Loucy (cell line): ENCODE measurements around the gene CMC2.

ENCODE experiments used
- H2AFZ ChIP-seq: fragments of 200-600 bp; sonication (generic); 2 replicates; pipeline ENCODE4 v1.6.0; 2016; ENCODE audit warnings: antibody characterized with exemption, mild to moderate bottlenecking, low read length, moderate library complexity
- H3F3A ChIP-seq: fragments of 200-600 bp; 2 replicates; pipeline ENCODE4 v1.6.0; 2016; ENCODE audit warnings: antibody characterized with exemption, low read depth, mild to moderate bottlenecking
- H3K27me3 ChIP-seq: fragments of 200-600 bp; sonication (generic); 2 replicates; pipeline ENCODE4 v1.6.1; 2014; ENCODE audit warnings: low read length, mild to moderate bottlenecking; ENCODE audit not compliant: insufficient read depth, poor library complexity, severe bottlenecking
- H3K36me3 ChIP-seq: fragments of 200-600 bp; sonication (generic); 2 replicates; pipeline ENCODE4 v1.6.1; 2016; ENCODE audit warnings: low read length; ENCODE audit not compliant: insufficient read depth
- H3K4me1 ChIP-seq: fragments of 200-600 bp; sonication (generic); 2 replicates; pipeline ENCODE4 v1.5.1; 2014; ENCODE audit warnings: low read length, mild to moderate bottlenecking; ENCODE audit not compliant: insufficient read depth, poor library complexity, severe bottlenecking
- H3K4me2 ChIP-seq: fragments of 200-600 bp; sonication (generic); 2 replicates; pipeline ENCODE4 v1.6.0; 2014; ENCODE audit warnings: antibody characterized with exemption, low read length, low read depth, mild to moderate bottlenecking; ENCODE audit not compliant: poor library complexity, severe bottlenecking
- H3K4me3 ChIP-seq: fragments of 200-600 bp; sonication (generic); 2 replicates; pipeline ENCODE4 v1.5.1; 2014; ENCODE audit warnings: low read length, mild to moderate bottlenecking, mixed read lengths; ENCODE audit not compliant: poor library complexity, severe bottlenecking
- H3K79me2 ChIP-seq: fragments of 200-600 bp; sonication (generic); 2 replicates; pipeline ENCODE4 v1.6.1; 2014; ENCODE audit warnings: low read length; ENCODE audit not compliant: insufficient read depth
- H3K9ac ChIP-seq: fragments of 200-600 bp; sonication (generic); 2 replicates; pipeline ENCODE4 v1.6.0; 2014; ENCODE audit warnings: mild to moderate bottlenecking, low read depth, low read length, moderate library complexity; ENCODE audit not compliant: poor library complexity, severe bottlenecking
- H3K9me2 ChIP-seq: fragments of 200-600 bp; sonication (generic); replicated peaks from 2 replicates; pipeline ENCODE4 v1.6.1; 2016; ENCODE audit warnings: low read depth, low read length, mixed read lengths
- H3K9me3 ChIP-seq: fragments of 200-600 bp; sonication (generic); 2 replicates; pipeline ENCODE4 v1.6.1; 2014; ENCODE audit warnings: mild to moderate bottlenecking, antibody characterized with exemption, low read length, low read depth; ENCODE audit not compliant: insufficient read depth
- H4K20me1 ChIP-seq: fragments of 200-600 bp; sonication (generic); 2 replicates; pipeline ENCODE4 v1.6.0; 2014; ENCODE audit warnings: antibody characterized with exemption, low read length, mild to moderate bottlenecking; ENCODE audit not compliant: insufficient read depth, poor library complexity, severe bottlenecking
- CTCF ChIP-seq: fragments of 200-600 bp; sonication (generic); conservative IDR thresholded peaks from 2 replicates; pipeline ENCODE4 v1.5.1; 2014; ENCODE audit warnings: mild to moderate bottlenecking, antibody characterized with exemption, low read length
- EZH2phosphoT487 ChIP-seq: fragments of 200-600 bp; IDR thresholded peaks from 2 replicates; pipeline ENCODE4 v1.6.1; 2018; ENCODE audit warnings: antibody characterized with exemption, mild to moderate bottlenecking, moderate library complexity, borderline replicate concordance

CMC2 gene

DNA sequence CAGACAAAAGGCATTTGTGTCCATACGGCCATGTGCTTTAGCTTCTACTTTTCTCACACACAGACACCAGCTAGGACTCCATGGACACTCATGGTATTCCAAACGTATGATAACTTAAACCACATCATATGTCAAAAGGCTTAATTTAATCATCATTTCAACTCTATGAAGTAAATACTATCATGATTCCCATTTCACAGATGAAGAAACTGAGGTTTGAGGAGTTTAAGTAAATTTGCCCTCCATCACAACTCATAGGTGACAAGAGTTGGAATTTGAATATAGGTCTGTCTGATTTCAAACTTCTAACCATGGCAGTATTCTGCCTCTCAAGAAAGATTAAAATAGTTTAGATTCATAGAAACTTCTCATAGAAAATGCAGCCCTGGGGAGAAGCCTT, 43.8 kb downstream of the CMC2 start:
- Histone ChIP-seq H3K27me3 (no peaks in the 10 kb centered on the region), H3K36me3 (no peaks in the 10 kb centered on the region), H3K9me3 (peaks cover 16% of the 10 kb centered on the region), H3K4me1 (no peaks in the 10 kb centered on the region), H3K4me2 (no peak overlapping the region), H3K79me2 (no peaks in the 10 kb centered on the region), H3K9ac (no peak overlapping the region), H3K4me3 (no peak overlapping the region), H3K9me2 (no peaks in the 10 kb centered on the region), H2AFZ (no peak overlapping the region), H3F3A (no peaks in the 10 kb centered on the region), H4K20me1 (no peaks in the 10 kb centered on the region)
- TF ChIP-seq EZH2phosphoT487 (no peak), CTCF (no peak)

DNA sequence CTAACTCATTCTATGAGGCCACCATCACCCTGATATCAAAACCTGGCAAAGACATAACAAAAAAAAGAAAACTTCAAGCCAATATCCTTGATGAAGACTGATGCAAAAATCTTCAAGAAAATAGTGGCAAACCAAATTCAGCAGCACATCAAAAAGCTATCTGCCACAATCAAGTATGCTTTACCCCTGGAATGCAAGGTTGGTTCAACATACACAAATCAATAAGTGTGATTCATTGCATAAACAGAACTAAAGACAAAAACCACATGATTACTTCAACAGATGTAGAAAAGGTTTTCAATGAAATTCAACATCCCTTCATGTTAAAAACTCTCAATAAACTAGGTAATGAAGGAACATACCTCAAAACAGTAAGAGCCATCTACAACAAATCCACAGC, 48.4 kb downstream of the CMC2 start:
- Histone ChIP-seq H3K4me2 (no peak overlapping the region), H3K9ac (no peak overlapping the region), H3K79me2 (no peaks in the 10 kb centered on the region), H3K36me3 (no peaks in the 10 kb centered on the region), H3K27me3 (no peaks in the 10 kb centered on the region), H3K9me2 (no peaks in the 10 kb centered on the region), H4K20me1 (no peaks in the 10 kb centered on the region), H2AFZ (no peak overlapping the region), H3K4me1 (no peaks in the 10 kb centered on the region), H3K4me3 (no peak overlapping the region), H3F3A (no peaks in the 10 kb centered on the region), H3K9me3 (peaks cover 26% of the 10 kb centered on the region)
- no peak for TF ChIP-seq CTCF
- no peak for TF ChIP-seq EZH2phosphoT487

GRCh38 chr16:80954985-80955384, 51.7 kb downstream of the CMC2 start:
- no peak overlapping the region for H3K4me3 ChIP-seq
- no peaks in the 10 kb centered on the region for H3K27me3 ChIP-seq
- H2AFZ ChIP-seq = no peak overlapping the region
- no peak for TF ChIP-seq EZH2phosphoT487
- TF ChIP-seq CTCF = no peak
- no peaks in the 10 kb centered on the region for H4K20me1 ChIP-seq
- H3K4me2 ChIP-seq = no peak overlapping the region
- peaks cover 19% of the 10 kb centered on the region; the same call in 1 of the 2 replicates for H3K9me3 ChIP-seq
- H3K36me3 ChIP-seq = no peaks in the 10 kb centered on the region
- H3K4me1 ChIP-seq = no peaks in the 10 kb centered on the region
- no peaks in the 10 kb centered on the region for H3K79me2 ChIP-seq
- H3K9me2 ChIP-seq = no peaks in the 10 kb centered on the region
- H3F3A ChIP-seq = no peaks in the 10 kb centered on the region
- H3K9ac ChIP-seq = no peak overlapping the region
